ENCODE measurements around the gene LRRC43. TPM values are rescaled to one million over a fixed set of nuclear protein-coding genes. Genes with fewer than 3 reads are reported as not detected.
A peak's percentile ranks its signal among the peaks of the same experiment; 100 is the strongest.

Gene LRRC43
- total RNA-seq, 1 donor from 2014 or later, result not detected

- H3K27ac ChIP-seq, result no peak overlapping the region
- peaks cover 0 to 2% of the 10 kb centered on the region in 2 donors for H3K4me1 ChIP-seq
- no peak for DNase-seq (ENCODE audit: low spot score in 2 of 2)
- H3K9me3 ChIP-seq, result no peaks in the 10 kb centered on the region
- H3K36me3 ChIP-seq, result no peaks in the 10 kb centered on the region
- H3K27me3 ChIP-seq, result no peaks in the 10 kb centered on the region
- peak overlapping the region; percentile 53 to 72 for H3K4me3 ChIP-seq
- intact Hi-C loops (cut with DNase I), result no loop called here
- TF ChIP-seq, protein P1, sequence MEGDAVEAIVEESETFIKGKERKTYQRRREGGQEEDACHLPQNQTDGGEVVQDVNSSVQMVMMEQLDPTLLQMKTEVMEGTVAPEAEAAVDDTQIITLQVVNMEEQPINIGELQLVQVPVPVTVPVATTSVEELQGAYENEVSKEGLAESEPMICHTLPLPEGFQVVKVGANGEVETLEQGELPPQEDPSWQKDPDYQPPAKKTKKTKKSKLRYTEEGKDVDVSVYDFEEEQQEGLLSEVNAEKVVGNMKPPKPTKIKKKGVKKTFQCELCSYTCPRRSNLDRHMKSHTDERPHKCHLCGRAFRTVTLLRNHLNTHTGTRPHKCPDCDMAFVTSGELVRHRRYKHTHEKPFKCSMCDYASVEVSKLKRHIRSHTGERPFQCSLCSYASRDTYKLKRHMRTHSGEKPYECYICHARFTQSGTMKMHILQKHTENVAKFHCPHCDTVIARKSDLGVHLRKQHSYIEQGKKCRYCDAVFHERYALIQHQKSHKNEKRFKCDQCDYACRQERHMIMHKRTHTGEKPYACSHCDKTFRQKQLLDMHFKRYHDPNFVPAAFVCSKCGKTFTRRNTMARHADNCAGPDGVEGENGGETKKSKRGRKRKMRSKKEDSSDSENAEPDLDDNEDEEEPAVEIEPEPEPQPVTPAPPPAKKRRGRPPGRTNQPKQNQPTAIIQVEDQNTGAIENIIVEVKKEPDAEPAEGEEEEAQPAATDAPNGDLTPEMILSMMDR (IDR thresholded peaks at IDR 0.05), result no peak
Observed at GRCh38 chr12:122183588-122183940, 641 bp downstream of the LRRC43 start.

DNA sequence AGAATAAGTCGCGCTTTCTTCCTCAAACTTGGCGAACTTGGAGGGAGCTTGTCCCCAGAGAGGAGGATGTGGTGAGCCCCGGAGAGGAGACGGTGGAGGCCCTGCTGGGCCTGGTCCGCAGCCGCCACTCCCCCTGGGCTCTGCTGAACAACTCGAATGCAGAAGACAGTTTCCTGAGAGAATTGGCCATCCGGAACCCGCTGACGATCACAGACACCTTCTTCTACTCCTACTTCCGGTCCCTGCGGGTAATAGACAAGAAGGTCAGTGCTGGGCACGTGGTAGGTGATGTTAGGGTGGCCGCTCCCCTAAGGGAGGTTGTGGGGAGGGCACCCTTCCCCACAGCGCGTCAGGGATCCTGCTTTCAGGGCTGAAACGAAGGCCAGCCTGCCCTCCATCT lies 1.6 kb downstream of the LRRC43 start:
- DNase-seq (ENCODE audit: low spot score in 2 of 2), result no peak
- TF ChIP-seq, protein P1 (IDR thresholded peaks at IDR 0.05), result no peak

GRCh38 chr12:122185079-122185478 lies 2.2 kb downstream of the LRRC43 start:
- H3K4me3 ChIP-seq, result no peak overlapping the region
- H3K4me1 ChIP-seq, result peaks cover 0 to 2% of the 10 kb centered on the region in 2 donors
- no peaks in the 10 kb centered on the region for H3K9me3 ChIP-seq
- no peak for DNase-seq (ENCODE audit: low spot score in 2 of 2)
- H3K36me3 ChIP-seq, result no peaks in the 10 kb centered on the region
- no peak overlapping the region for H3K27ac ChIP-seq
- intact Hi-C loops (cut with DNase I), result no loop called here
- TF ChIP-seq, protein P1 (IDR thresholded peaks at IDR 0.05), result no peak
- H3K27me3 ChIP-seq, result no peaks in the 10 kb centered on the region

More for the DNA sequence above, 1.6 kb downstream of the LRRC43 start:
- Histone ChIP-seq H3K27ac (no peak overlapping the region), H3K36me3 (no peaks in the 10 kb centered on the region), H3K27me3 (no peaks in the 10 kb centered on the region), H3K4me3 (no peak overlapping the region), H3K9me3 (no peaks in the 10 kb centered on the region), H3K4me1 (peaks cover 0 to 2% of the 10 kb centered on the region in 2 donors)
- intact Hi-C loops (cut with DNase I), result no loop called here

DNA sequence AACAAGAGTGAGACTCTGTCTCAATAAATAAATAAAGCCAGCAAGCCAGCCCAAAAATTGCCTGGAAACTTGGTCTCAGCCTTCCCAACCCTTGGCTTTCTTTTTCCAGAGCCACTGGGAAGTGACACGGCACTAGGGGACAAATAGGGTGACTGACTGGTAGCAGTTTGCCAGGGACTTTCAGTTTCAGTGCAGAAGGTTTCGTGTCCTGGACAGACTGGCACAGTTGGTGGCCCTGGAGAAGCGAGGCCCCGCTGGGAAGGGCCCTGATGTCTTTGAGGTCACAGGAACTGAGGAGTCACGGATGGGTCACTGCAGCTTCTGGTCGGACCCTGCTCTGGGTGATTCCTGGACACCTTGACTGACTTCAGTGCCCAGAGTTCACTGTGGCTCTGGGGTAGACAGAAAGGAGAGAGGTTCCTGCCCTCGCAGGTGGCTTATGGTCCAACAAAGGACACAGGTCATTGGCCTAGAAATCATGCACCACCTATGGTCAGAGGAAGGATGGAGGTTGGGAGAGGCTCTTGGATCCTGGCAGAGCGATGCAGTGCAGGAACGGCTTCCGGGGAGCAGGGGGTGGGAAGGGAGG lies 2.7 kb downstream of the LRRC43 start:
- Histone ChIP-seq H3K27me3 (no peaks in the 10 kb centered on the region), H3K27ac (no peak overlapping the region), H3K36me3 (no peaks in the 10 kb centered on the region), H3K4me3 (no peak overlapping the region), H3K9me3 (no peaks in the 10 kb centered on the region), H3K4me1 (peaks cover 0 to 2% of the 10 kb centered on the region in 2 donors)
- TF ChIP-seq, protein P1 (IDR thresholded peaks at IDR 0.05), result no peak
- intact Hi-C loops (cut with DNase I), result no loop called here
- no peak for DNase-seq (ENCODE audit: low spot score in 2 of 2)

DNA sequence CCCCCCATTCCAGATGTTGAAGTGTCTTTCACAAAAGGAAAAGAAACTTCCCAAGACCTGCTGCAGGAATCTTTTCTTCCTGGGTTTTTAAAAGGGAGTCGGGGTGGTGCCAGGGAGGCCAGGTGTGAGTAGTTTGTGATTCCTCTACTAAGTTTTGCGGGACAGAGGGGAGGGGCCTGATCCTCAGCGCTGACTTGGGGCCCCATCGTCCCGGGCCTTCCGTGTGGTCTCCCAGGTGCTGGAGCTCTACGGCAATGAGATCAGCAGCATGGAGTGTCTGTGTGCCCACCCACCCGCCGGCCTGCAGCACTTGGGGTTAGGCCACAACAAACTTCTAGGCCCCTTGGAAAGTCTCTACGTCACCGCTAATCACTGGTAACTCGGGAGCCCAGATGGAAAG lies 4.5 kb downstream of the LRRC43 start:
- Histone ChIP-seq H3K9me3 (no peaks in the 10 kb centered on the region), H3K4me1 (peaks cover 0 to 2% of the 10 kb centered on the region in 2 donors), H3K27me3 (no peaks in the 10 kb centered on the region), H3K27ac (no peak overlapping the region), H3K36me3 (no peaks in the 10 kb centered on the region), H3K4me3 (no peak overlapping the region)
- TF ChIP-seq, protein P1 (IDR thresholded peaks at IDR 0.05), result no peak
- intact Hi-C loops (cut with DNase I), result no loop called here
- DNase-seq (ENCODE audit: low spot score in 2 of 2), result no peak

Data from ascending aorta (tissue), 2 donors.